GM21381 (cell line): ENCODE results near the gene TRIM46.
"Not testable (repeated sequence)": the region's sequence is repeated elsewhere in the genome, so short reads cannot be mapped to it uniquely, and the experiment has no call there.

Experiments
- ATAC-seq: cut with Tn5 transposase; IDR thresholded peaks from one replicate; pipeline ENCODE4 v1.9.1; 2021; ENCODE audit warnings: mild to moderate bottlenecking, moderate library complexity; ENCODE audit not compliant: unreplicated experiment

Gene TRIM46

GRCh38 chr1:155227261-155228095 lies 53.8 kb downstream of the TRIM46 start:
- ATAC-seq: peak; percentile 92

GRCh38 chr1:155228096-155228427 lies 54.4 kb downstream of the TRIM46 start:
- no peak for ATAC-seq

GRCh38 chr1:155231302-155231701 lies 57.7 kb downstream of the TRIM46 start:
- ATAC-seq: not testable (repeated sequence)

- ATAC-seq: not testable (repeated sequence)
These were observed 58.6 kb downstream of the TRIM46 start for GRCh38 chr1:155232001-155232978.

GRCh38 chr1:155233502-155233901 lies 59.9 kb downstream of the TRIM46 start:
- not testable (repeated sequence) for ATAC-seq
